Measurements from ENCODE around the gene GRIK1. TPM values are rescaled to one million over a fixed set of nuclear protein-coding genes. Genes with fewer than 3 reads are reported as not detected.

GRIK1 gene
- polyA plus RNA-seq, 10 donors, result 0.19 to 3.4 (median 0.55) TPM

- no peak for DNase-seq
Observed at GRCh38 chr21:29787361-29787909, 152.4 kb downstream of the GRIK1 start.

DNA sequence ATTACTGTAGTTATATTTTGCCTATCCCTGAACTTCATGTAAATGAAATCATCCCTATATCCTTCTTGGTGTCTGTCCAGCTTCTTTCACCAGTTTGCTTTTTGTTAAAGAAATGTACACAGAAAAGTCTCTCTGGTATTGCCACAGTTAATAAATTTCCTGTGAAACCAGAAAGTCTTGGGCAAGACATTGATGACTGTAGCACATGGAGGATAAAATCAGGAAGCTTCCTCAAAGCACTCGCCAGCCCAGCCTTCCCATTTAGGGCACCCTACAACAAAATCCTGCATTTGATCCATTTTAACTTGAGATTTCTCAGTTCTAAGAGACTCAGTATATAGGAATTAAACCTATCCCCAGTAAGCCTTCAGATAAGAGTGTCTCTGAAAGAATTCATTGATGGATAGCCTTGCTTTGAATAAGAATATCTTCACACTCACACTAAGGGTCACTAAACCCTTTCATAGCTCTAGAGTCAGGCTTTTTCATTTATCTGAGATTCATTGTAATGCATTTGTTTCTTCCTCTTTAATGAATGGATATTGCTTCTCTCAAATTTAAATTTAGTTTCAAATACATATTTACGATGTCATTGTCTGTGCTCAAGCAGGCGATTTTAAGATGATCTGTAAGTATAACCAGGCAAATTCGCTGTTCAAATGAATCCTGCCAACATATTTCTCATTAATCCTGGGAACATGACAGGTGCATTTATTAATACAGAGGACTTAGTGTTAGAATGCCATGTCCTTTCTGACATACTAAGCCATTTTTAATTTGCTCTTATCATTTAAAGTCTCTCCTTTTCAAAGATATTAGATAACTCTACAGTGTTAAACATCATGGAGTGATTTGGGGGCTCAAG lies 153.1 kb downstream of the GRIK1 start:
- no peak for DNase-seq

GRCh38 chr21:29777160-29777559 lies 162.6 kb downstream of the GRIK1 start:
- no peak for DNase-seq

GRCh38 chr21:29775462-29775861 lies 164.3 kb downstream of the GRIK1 start:
- DNase-seq, result peak in 2 of 3 donors; percentile 6 to 16

GRCh38 chr21:29771491-29772066 lies 168.2 kb downstream of the GRIK1 start:
- no peak for DNase-seq

GRCh38 chr21:29763674-29764073 lies 176.1 kb downstream of the GRIK1 start:
- no peak for DNase-seq

DNA sequence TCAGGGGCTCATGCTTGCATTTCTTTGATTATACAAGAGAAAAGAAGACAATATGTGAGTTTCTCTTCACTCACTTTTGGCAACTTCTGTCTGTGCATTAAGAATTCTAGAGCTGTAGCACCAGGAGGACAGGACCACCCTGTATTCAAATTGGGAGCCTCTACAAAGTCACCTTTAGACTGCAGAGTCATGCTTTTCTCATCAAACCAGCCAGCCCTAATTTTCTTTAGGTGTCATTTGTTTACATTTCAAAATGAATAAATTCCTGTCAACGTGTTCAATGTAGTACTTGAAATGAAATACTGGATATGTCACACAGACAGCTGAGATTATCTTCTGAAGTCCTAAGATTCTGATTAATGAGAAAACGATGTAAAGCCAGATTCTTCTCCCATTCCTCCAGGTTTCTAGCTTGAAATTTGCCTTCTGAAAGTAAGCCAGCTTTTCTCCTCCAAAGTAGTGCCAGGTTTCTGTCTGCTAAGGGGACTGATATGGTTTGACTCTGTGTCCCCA lies 177.2 kb downstream of the GRIK1 start:
- DNase-seq, result no peak

DNA sequence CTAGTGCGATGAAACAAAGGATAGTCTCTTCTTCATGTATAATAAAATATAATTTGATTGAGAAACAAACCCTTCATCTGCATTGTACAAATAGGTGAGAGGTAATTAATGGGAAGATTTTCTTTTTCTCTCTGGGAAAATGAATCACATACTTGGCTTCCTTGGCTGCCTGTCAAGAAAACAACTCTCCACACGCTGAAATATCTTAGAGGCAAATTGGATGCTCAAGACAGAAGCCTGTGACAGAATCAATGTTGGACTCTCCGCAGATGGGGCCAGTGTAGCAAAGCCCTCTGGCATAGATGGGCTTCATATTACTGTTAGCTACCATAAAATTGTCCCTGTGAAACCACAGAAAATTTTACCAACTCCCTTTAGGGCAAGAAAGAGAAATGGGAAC lies 186.6 kb downstream of the GRIK1 start:
- no peak for DNase-seq

- no peak for DNase-seq
Observed at GRCh38 chr21:29751473-29752185, 188.2 kb downstream of the GRIK1 start.

DNA sequence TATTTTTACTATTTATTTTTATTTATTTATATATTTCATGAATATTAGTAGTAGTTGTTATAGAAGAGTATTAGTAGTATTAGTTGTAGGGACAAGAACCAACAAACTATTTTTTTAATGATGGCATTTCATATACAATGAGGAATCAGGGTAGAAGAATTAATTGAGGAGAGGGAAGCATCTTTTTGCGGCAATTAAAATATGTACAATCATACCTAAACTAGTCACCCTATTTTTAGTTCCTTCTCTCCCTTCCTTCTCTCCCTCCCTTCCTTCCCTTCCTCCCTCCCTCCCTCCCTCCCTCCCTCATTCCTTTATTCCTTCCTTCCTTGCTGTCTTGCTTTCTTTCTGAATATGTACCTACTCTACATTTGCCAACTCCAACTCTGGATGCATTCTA lies 189.8 kb downstream of the GRIK1 start:
- no peak for DNase-seq

DNA sequence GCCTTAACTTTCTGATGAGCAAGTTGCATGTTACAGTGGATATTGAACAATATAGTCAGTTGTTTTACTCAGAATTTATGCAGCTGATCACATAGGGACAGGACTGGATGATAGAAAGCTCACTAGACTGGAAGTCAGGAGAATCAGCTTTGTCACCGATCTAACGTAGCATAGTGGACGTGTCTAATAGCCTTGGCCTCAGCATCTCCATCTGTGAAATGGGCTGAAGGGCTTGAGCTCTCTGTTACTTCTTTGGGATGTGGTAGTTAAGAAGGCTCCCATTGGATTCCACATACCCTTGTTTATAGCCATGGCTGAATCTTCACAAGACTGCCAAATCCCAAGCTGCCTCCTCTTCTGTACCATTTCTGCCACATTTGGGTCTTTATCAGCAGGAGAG lies 190.6 kb downstream of the GRIK1 start:
- no peak for DNase-seq

GRCh38 chr21:29748391-29749167 lies 191.2 kb downstream of the GRIK1 start:
- peak in 1 of 3 donors; percentile 15 for DNase-seq

DNA sequence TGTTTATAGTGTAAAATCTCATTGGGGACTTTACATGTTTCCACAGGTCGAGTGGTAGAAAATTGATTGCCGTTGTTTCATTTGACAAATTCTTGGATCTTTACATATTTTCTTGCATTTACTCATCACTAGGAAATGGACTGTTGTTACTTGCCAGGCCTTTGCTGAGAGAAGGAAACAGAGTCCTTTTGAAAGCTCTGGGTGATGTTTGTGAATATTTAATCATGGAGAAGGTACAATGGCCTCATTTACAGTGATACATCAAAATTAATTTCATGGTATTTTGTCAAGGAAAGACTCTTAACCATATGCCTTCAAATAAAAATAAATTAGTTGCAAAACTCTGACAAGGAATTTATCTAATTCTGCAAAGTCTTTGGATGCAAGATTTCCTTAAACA lies 198.0 kb downstream of the GRIK1 start:
- DNase-seq, result no peak

GRCh38 chr21:29739176-29739575 lies 200.6 kb downstream of the GRIK1 start:
- no peak for DNase-seq

DNA sequence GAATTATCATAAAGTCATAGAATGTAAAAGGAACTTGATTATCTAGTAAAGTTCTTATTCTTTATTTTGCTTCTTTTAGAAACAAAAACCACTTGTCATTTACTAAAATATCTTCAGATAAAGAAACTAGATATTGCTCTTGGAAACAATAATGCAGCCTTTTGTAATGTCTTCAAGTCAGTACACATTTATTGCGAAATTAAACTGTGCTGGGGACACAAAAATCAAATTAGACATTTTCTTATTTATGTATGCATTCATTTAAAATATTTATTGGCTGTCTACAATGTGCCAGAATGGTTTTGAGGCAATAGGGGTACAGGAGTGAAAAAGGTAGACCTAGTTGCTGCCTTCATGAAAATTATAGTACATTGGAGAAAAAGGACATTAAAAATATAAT lies 201.1 kb downstream of the GRIK1 start:
- no peak for DNase-seq

DNA sequence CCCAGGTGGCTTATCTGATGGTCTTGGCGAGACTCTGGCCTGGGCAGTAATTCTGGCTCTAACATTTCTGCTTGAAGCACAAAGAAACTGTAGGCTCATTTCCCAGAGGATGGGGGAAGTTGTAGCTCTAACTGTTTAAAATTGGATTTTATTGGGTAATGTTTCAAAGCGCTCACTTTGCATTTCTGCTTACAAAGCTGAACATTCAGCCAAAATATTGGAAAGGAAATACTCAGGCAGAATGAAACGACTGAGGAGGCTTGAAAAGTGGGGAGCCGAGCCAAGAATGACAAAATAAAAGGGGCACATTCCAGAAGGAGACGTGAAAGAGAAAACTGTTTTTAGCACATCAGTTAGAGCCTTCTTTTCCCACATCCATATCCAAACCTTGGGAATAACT lies 202.6 kb downstream of the GRIK1 start:
- DNase-seq, result peak; percentile 11 to 74 (median 65)

GRCh38 chr21:29730281-29730680 lies 209.5 kb downstream of the GRIK1 start:
- DNase-seq, result no peak

DNA sequence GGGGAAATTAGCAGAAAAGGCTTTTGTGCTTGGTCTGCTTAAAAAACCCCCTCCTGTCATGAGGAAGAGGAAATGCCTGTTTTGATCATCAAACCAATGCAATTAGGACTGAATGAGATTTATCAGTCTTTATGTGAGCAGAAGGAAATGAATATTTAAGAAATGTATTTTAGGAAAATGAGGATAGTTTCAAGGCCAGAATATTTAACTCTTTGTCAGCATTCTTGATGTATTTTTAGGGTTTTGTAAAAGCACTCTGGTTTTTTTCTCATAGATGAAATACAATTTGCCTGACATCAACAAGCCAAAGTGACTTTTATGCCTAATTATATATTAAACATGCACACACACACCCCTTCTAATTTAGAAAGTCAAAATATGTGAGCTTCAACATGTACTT lies 213.8 kb downstream of the GRIK1 start:
- no peak for DNase-seq

- no peak for DNase-seq
Observed at GRCh38 chr21:29725025-29725736, 214.6 kb downstream of the GRIK1 start.

GRCh38 chr21:29721964-29722363 lies 217.8 kb downstream of the GRIK1 start:
- no peak for DNase-seq

GRCh38 chr21:29721221-29721620 lies 218.6 kb downstream of the GRIK1 start:
- no peak for DNase-seq
